Endometrial microvascular endothelial cells (primary cell): ENCODE measurements around the gene XPC. TPM values are rescaled to one million over a fixed set of nuclear protein-coding genes. Genes with fewer than 3 reads are reported as not detected.

Experiments
- in situ Hi-C: cut with HindIII; loops from 2 replicates; pipeline ENCODE4 v1.10.0; 2017; ENCODE audit warnings: low sequenced_read_pairs, low pct_unique_long_range_greater_than_20kb; ENCODE audit errors: inconsistent ontology term
- total RNA-seq: library from RNA; depleted of rRNA; stranded (reverse); fragments of >200 nt; gene quantifications from one replicate; pipeline ENCODE4 v1.2.3, GENCODE V29; 2015; ENCODE audit errors: inconsistent ontology term

XPC gene
- total RNA-seq, 1 donor from 2014 or later, result 42.0 TPM

DNA sequence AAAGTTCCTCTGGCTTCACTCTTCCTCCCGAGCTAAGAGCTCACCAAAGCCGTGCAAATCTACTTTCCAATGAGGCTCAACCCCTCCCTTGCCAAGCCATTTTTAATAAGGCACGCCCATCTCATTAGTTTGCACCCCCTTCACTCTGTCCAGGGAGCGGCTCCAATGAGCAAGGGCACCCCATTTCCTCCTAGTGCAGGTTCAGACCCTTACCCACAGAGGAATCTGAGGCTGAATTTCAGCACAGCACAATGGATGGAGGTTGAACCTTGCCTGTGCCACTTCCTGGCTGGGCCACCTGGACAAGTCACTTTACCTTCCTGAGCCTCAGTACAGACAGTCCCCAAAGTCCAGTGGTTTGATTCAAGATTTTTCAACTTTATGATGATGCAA, 25.4 kb downstream of the XPC start:
- in situ Hi-C loops, result no loop called here

- in situ Hi-C loops, result no loop called here
Measured at GRCh38 chr3:14152233-14152962, 26.0 kb downstream of the XPC start.

- in situ Hi-C loops, result no loop called here
Measured at GRCh38 chr3:14151471-14152083, 26.8 kb downstream of the XPC start.

DNA sequence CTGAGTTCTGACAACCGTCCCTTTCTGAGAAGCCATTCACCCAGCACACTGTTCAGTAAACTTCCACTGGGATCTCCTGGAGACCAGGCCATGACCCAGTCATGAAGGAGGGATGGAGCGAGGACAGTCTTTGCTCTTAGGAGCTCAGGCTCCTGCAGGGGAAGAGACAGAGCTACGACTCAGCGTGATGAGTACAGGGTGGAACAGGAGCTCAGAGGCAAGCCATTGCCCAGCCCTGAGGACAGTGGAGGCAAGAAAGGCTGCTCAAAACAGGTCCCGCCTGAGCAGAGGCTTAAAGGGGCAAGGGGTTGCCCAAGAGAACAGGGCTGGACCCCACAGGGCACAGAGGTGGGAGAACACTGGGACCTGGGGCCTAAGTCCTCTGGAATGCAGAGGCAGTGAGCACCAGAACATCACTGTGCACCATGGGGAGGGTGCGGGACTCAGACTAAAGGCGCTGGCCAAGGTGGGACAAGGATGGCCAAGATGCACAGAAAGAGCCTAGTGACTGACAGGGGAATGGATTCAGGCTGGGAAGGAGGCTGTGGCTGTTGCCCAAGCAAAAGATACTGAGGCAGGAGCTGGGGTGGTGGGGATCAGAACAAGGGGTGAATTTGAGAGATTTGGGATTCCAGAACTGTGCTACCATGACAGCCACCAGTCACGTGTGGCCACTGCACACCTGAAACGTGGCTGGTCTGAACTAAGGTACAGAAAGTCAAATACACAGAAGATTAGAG, 27.7 kb downstream of the XPC start:
- in situ Hi-C loops, result no loop called here

DNA sequence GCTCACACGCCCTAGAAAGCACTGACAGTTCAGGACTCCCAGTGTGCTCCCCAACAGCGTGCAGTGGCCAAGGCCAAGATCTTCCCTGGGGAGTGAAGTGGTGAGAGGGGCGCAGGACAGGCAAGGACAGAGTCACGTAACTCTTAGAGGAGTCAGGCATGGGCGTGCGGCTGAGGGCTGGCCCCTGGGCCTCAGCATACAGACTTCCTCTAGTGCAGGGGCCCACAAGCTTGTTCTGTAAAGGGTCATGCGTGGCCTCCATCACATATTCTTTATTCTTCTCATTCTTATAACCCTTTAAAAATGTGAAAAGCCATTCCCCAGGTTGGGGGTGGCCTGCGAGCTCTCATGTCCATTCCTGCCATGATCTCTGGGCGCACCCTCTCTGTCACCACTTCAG, 28.3 kb downstream of the XPC start:
- in situ Hi-C loops, result no loop called here

DNA sequence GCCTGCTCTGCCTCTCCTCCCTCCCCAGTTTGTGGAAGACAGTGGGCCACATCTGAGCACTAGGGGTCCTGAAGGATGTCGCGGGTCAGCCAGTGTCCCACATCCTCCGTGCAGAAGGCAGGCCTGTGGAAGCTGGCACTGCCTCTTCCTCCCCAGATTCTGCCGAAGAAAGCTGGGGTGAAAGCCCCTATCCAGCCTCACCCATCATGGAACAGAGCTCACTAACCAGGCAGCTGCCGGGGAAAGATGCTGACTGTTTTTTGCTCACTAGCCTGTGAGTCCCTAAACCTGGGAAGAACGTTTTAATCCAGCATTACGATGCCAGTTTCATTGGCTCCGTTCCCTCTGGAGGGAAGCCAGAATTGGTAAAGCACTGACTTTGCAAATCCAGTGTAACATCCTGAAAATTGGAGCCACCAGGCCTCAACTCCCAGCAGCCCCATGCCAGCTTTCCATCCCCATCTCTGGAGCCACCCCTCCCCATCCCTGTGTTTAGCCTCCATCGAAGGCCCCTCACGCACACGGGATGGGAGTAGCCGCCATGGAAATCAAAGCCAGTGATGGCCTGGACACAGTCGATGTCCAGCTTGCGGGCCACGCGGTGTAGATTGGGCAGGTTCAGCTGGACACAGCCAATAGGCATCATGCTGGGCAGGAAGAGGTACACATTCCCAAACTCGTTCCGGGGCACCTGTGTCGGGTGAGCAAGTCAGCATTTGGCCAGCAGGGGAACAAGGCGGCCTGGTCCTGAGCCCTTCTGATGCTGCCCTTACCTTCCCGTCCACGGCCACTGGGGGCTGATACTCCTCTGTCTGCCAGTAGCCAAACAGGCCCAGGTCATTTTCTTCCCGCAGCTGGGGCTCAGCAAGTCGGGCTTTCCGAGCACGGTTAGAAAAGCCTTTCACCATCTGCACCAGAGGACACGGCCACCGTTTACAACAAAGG, 30.1 kb downstream of the XPC start:
- in situ Hi-C loops, result no loop called here

DNA sequence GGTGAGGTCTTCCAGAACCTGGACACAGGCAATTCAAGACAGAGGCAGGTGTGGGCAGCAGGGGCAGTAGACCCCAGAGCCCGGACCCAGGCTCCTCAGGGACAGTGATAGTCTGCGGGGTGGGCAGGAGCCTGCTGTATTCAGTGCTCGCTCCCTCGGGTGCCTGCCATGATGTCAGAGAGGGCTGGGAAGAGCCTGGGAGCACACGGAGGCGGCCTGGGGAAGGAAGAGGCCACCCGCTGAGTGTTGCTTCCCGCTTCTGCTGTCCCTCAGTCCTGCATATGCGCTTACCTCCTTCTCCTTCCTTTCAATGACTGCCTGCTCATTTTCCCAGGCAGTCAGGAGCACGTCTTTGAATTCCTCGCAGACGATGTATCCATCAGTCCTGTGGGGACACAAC, 30.8 kb downstream of the XPC start:
- in situ Hi-C loops, result no loop called here

- in situ Hi-C loops, result no loop called here
Measured at GRCh38 chr3:14147066-14147435, 31.4 kb downstream of the XPC start.

- in situ Hi-C loops, result no loop called here
Measured at GRCh38 chr3:14146381-14147065, 31.9 kb downstream of the XPC start.

- in situ Hi-C loops, result no loop called here
Measured at GRCh38 chr3:14145670-14146380, 32.6 kb downstream of the XPC start.

DNA sequence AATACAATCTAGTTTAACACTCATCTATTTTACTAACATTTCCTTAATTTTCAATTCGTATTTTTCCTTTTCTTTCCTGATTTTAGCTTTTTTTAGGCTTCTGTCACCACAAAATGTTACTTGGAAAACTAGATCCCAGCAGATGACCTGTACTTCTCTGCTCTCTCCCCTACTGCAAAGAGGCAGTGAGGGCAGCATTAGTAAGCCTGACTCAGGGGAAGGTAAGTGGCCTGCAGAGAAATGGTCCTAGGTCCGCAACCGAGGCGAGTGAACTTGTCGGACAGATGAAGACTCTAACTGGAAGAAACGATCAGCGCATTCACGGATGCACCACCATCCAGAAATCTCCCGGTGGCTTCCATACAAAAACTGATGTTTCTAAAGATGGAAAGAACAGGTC, 33.2 kb downstream of the XPC start:
- in situ Hi-C loops, result no loop called here

DNA sequence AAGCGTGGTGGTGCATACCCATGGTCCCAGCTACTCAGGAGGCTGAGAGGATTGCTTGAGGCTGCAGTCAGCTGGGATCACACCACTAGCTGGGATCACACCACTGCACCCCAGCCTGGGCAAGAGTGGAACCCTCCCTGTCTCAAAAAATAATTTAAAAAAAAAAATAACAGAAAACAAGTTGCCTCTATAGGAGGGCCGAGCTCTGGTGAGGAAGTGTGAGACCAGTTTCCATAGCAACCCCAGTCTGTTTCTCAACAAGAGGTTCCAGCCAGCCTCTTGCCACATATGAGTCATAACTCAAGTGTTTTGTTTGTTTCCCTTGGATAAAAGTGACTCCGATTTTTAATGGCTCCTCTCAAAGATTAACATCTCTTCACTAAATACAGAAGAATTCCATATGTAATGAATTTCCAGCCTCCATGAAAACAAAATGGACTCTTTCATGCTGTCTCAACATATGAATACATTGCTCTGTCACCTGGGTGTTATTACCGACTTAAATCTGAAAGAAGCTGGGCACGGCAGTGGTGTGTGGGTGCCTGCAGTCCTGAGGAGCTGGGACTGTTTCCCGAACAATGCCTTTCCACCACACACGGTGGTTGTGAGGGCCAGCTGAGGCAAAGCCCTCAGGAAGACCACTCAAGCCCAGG, 33.9 kb downstream of the XPC start:
- in situ Hi-C loops, result no loop called here

- in situ Hi-C loops, result no loop called here
Measured at GRCh38 chr3:14143271-14144225, 34.9 kb downstream of the XPC start.

GRCh38 chr3:14142567-14143270, 35.7 kb downstream of the XPC start:
- in situ Hi-C loops, result no loop called here

DNA sequence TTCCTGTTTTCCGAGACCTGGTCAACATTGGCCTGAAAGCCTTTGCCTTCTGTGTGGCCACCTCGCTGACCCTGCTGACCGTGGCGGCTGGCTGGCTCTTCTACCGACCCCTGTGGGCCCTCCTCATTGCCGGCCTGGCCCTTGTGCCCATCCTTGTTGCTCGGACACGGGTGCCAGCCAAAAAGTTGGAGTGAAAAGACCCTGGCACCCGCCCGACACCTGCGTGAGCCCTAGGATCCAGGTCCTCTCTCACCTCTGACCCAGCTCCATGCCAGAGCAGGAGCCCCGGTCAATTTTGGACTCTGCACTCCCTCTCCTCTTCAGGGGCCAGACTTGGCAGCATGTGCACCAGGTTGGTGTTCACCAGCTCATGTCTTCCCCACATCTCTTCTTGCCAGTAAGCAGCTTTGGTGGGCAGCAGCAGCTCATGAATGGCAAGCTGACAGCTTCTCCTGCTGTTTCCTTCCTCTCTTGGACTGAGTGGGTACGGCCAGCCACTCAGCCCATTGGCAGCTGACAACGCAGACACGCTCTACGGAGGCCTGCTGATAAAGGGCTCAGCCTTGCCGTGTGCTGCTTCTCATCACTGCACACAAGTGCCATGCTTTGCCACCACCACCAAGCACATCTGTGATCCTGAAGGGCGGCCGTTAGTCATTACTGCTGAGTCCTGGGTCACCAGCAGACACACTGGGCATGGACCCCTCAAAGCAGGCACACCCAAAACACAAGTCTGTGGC, 36.6 kb downstream of the XPC start:
- in situ Hi-C loops, result no loop called here
